GM21723 (cell line): ENCODE measurements around the gene ETV6.

ENCODE experiments used
- ATAC-seq: cut with Tn5 transposase; IDR thresholded peaks from one replicate; pipeline ENCODE4 v1.9.1; 2021; ENCODE audit warnings: mild to moderate bottlenecking, moderate library complexity; ENCODE audit not compliant: unreplicated experiment

ETV6 gene

DNA sequence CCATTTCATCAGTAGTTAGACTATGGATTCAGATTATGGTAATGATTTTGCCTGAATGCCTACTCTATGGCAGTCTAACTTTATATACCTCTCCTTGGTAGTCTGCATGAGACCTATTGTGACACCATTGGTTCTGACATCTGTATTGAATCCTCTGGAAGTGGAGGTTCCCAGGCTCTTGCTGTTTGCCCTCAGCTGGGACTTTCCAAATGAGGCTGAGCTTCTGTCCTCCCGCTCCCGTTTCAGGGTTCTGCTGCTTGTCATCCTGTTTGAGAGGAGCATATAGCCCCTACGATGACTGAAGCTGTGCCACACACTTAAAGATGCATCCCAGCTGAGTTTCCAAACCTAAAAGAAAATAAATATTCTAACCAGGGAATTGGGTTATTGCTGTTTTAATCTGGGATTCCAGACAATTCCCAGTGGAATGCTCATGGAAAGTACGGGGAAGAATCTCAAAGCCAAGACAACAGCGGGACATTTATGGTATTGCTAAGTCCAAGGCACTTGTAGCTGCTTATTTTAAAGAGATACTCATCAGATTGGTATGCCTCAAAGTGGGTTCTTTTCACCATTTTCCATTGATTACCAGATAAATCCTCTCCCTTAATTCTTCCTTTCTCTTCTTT is 105.9 kb downstream of the ETV6 start:
- no peak for ATAC-seq

DNA sequence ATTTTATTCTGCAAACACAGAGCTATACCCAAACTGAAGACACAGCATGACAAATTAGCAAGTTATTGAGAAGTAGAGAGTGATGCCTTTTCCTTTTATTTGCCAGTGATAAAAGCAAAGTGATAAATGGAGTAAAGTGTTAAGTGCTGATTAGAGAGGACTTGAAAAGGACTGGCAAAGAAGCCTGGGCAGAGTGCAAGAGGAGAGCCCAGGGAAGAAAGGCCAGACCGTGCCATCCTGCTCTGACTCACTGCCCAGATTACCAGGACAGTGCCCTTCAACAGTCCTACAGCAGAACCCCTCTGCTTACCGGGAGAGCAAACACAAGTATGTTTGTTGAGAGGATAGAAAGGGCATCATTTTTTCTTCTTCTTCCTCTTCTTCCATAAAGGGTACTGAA is 106.5 kb downstream of the ETV6 start:
- no peak for ATAC-seq

DNA sequence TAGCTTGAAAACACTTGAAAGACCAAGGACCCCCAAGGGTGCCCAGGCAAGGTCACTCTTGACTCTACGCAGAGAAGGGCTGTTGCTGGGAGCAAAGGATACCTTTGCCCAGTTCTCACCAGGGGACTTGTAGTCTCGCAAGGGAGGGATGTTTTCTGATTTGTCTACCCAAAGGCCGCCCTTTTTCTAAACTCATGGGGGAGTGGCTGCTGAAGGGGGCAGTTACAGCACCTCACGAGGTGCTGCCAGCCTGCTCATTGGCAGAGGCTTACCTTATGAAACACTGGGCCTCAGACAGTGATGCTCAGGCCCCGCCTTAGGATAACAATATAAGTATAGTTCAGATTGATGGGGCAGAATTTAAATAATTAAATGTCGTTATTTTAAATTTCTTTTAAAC is 107.0 kb downstream of the ETV6 start:
- ATAC-seq, result no peak

DNA sequence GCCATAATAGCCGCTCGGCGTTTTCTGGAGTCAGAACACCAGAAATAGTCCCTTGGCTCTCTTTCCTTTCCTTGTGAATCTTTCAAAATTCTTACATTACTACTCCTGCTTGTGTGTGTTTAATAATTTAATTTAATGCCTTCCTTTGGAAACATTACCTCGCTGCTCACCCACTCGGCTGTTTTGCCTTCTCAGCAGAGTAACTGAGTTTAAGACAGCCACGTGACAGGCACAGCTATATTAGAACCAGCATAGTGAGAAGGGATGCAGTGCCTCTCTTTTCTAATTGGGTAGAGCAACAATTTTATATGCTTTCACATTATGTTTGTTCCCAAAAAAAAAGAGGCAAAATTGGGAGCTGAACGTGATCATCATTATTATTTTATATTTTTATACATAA is 107.6 kb downstream of the ETV6 start:
- ATAC-seq, result no peak

DNA sequence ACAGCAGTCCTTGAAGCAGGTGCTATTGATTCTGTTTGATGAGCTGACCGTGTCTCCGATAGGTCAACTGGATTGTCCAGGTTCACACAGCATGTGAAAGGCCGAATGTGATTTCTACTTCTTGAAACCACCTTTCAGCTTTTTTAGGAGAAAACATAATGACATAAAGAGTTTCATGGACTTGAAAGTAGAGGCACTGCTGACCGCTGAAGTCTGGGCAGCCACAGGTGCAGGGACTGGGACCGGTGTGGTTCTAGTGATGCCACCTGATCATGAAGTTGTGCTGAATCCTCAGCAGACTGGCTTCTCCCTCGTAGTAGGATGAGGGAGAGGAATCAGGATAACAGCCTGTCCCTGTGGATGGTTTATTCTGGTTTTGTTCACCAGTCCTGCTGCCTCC is 108.1 kb downstream of the ETV6 start:
- no peak for ATAC-seq

DNA sequence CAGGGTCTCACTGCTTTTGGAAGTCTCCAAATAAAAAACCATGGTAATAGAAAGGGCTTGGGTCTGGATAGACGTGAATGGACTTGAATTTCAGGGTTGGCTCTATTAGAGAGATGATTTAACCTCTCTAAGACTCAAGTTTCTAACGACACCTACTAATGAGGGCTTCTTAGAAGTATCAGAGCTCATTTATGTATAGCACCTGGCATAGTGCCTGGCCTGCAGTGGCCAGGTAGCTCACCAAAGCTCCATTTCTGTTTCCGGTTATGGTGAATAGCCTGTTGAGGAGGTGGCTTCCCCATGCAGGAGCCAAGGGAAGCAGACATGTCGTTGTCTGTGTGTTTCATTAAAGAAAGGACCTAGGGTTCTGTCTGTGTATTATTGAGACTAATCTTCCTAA is 108.6 kb downstream of the ETV6 start:
- ATAC-seq, result no peak

DNA sequence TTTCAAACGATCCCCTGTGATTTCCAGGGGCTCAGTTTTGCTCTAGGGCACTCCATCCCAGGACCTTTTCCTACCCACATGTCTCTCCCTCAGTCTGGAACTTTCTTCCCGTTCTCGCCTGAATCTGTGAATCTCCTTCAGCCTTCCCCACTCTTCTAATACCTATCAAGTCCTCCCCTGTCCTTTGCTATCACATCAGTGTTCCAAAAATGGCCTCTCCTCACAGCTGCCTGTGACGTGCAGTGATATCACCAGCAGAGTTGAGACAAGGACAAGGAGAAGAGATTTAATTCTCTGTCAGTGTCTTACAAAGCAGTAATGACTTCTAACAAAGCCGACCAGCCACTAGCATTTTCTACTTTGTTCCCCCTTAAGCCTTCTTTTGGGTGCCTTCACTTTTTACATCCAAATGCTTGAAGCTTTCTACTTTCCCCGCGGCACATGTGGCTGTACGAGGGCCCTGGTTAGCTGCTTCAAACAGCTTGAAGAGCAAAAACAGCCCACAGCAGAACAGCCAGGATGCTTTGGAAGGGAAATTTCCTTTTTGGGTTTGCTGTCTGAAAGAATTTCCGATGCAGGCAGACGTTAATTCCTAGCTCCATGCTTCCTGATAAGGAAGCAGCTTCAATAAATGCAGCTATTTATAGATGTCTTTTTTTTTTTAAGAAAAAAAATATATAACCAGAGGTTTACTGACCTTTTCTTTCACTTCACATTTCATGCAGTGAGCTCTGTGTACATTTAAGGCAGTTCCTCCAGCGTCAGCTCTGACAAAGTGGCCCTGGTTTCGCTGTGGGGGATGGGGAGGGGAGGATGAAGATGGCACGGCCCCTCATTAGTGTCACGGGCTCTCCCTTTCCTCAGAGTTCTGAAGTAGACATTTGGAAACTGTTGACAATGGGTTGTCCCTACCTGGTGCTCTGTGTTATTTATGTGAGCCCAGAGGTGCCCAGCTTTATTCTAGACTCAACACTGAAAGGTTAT is 109.3 kb downstream of the ETV6 start:
- peak; percentile 54 for ATAC-seq

DNA sequence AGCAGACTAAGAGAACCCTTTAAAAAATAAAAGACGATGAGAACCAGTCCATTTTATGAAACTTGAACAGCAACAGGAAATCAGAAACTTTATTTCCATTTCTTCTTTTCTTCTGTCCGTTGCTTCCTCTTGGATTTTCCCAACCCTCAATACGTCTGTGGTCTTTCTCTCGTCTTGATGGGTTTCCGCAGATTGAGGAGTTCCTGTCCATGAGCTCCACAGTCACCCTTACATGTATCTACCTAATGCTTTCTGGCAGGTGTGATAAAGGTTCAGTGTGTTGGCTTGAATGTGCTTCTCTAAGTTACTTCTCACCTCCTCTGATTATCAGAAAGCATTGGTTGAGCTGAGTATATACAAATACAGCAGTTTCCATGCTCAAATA is 110.0 kb downstream of the ETV6 start:
- no peak for ATAC-seq

DNA sequence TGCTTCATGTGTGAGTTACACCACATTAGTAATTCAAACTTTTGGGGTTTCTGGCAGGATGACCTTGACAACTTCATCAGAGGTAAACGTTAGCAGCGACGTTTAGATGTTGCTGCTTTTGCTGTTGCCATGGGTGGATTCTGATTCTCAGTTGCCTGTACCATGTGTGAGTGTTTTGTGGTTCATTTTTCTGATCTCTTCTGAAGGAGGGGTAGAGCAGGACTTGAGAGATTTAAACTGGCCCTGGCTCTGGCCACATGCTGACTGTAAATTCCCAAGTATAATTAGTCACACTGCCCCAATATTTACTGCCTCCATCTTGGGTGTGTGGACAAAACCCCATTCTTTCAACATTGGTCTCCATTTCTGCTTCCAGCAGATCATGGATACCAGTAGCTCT is 110.4 kb downstream of the ETV6 start:
- ATAC-seq, result no peak

DNA sequence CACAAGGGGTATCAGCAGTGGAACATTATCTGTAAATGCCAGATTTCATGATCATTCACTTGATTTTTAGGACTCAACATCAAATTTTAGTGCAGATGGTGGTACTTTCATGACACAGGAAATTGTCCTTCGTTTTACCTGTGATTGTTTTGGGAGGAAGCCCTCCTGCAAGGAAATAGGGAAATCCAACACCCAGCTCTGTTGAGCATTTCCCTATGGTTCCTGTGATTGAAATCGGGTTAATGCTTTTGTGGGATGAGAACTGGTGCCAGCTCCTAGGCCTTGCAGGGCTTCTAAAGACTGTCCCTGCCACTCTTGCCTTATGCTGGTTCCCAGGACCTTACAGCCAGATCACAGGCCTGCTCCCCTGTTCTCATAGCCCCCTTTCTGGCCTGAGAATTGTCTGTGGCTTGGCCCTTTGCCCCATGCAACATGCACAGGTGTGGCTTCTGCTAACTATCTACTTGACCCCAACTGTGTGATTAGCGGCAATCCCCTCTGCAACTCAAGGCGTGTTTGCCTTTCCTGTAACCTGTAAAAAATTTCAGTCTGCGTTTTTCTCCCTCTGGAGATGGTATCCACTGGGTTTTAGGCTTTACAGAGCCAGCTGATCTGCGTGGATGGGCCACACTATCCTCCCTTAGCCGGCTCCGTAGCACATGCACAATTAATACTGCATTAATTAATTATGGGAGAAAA is 112.5 kb downstream of the ETV6 start:
- peak; percentile 39 for ATAC-seq

DNA sequence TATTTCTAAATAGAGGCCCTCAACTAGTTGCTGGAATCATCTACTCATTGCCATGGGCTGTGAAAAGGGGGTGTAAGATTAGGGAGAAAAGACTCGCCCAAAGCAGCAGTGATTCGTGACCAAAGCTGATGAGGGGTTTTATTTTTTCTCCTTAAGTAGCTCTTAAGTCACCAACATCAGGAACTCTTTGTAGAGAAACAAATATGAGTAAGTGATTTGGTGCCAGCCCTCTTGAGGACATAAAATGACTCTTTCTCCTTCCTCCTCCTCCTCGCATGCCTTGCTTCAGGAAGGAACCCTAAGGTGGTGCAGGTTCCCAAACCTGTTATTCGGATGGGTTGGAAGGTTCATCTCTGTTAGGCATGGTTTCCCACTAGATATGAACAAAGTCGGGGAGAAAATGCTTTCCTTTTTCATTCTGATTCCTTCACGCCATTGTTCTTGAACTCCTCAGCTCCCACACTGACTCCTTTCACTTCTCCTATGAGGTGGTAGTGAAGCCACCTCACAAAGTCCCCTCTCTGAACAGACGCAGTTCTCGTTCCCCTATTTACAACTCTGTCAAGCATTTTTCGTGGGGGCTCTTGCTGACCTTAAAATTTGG is 113.4 kb downstream of the ETV6 start:
- ATAC-seq, result peak; percentile 26

DNA sequence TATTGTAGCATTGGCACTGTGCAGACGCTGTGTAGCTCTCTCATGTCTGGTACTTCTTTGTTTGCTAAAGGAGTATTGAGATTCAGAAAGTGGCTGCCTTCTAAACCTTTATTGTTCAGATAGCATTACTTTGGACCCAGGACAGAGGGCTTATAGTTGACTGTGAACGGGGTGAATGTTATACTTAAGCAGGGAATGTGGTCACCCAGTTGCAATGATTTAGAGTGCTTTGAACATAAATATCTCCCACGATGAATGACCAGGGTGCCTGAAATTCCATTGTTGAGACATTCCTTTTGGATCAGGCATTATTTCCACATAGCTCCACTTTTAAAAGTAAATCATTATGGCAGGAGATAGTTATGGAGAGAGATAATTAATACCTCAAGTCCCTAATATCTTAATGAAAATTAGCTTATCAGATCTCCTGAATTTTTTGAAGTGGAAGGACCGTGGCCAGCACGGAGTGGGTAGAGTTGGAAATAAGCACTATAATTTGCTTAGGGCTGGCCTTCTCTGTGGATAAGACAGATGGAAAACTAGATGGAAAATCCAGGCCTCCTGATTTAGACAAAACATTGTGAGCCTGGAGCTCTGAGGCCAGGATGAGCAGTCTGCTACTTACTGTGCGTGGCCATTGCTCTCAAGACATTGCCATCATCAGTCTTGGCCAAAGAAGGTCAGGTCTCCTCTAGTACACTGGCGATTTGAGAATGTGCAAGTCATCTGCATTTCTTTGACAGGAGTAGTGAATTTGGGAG is 114.5 kb downstream of the ETV6 start:
- no peak for ATAC-seq

DNA sequence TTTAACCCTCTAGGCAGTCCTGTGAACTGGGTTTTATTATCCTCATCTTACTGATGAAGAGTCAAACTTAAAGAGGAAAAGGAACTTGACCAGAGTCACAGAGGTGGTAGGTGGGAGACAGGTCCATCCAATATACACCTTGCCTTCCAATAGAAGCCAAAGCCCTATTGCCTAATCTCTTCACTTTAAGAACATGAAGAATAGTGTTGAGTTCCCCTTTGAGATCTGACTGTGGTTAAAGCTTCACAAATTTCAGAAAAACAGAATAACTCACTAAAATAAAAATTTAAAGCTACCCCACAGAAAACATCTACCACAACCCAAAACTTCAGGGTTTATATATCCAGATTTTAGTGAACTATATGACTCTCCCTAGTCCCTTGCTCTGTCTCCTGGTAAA is 115.4 kb downstream of the ETV6 start:
- no peak for ATAC-seq

DNA sequence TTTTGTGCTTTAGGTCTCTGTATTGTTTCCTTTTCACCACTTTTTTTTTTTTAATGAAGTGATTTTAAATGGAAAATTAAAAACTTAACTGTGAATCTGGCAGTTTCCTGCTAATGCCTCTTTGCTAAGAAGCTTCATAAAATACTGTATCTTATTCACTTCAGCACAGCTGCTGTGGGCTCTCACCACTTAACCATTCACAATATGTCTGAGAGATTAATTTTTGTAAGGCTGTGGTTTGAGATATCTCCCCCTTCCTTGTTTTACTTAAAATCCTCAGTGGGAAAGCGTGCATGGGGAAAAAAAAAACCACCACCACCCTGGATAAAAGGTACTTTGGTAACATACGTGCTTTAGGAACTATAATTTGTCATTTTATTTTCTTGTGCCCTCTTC is 115.9 kb downstream of the ETV6 start:
- ATAC-seq, result peak; percentile 28

DNA sequence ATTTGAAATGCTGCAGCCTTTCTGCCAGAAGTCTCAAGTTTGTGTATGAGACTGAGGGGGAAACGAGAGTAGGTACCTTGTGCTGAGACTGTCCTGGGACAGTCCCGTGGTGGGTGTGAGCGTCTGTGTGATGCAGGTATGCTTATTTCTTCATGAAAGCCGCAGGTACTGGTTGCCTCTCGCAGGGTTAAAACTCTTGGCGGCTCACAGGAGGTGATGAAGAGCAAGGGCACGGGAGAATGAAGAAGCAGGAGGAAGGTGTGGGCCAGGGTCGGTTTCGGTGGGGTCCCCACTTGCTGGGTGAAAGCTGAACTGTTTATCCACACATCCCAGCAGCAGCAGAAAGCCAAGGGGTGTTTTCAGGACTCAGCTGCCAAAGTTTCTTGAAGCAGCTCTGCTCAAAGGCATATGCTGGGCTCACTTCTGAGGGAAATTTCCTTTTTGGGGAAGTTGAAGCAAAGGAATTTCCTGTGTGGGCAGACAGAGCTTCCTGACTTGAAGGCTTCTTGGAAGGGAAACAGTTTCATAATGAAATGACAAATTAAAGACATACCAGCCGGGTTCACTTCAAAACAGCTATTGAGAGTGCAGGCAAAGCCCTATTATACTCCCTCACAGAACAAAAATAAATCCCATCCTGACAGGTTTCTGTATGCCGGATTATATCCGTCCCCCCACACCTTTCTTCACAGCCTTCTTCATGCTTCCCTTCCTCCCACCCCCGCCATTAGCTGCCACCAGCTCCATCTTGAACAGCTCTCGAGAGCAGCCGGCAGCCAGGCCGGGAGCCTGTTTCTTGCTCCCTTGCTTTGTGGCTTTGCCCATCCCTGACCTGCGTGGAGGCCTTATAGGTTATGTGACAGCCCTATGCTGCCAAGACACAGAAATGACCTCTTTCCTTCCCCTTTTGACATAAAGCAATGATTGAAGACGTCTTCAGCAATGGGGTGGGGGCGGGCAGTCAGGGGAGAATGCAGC is 116.6 kb downstream of the ETV6 start:
- ATAC-seq, result peak; percentile 71

DNA sequence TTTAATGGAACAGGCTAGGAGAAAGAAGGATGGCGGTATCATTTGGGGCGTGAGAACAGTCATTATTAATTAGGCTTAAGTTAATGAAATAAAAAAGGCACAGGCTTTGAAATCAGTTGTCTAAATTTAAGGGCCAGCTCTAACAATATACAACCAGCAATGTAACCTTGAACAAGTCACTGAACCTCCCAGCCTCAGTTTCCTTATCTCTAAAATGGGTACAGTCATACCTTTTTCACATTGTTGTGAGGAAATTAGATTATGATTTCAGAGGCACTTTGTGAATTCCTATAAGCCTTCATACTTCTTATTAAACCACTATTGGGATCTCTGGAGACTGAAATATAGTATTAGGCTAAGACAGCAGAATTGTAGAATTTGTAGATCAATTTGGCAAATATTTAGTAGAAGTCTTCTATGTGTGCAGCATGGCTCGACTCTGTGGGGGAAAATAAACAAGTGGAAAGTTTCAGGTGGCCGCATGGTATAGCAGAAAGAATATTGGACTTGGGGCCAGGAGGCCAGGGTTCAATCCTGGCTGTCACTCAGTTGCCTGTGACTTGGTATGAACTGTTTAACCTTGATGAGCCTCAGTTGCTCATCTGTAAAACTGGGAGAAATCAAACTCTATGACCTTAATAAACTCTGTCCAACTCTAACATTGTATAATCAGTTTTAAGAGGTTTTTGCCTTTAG is 117.7 kb downstream of the ETV6 start:
- ATAC-seq, result no peak

DNA sequence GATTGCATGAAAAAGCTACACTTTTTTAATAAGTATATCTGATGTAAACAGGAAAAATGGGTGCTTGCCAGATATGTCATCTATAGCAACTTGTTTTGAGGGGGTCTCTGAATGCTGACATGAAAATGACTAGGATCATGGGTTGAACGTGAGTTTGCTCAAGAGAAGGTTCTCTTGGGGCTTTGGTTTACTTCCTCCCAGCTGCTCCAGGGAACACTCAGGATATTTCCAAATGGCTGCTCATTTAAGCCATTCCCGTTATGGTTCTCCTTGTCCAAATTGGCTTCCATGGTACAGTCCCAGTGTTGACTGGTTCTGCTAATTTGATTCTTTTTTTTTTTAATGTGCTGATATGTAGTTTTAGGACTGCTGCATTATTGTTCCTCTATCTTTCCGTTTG is 118.3 kb downstream of the ETV6 start:
- no peak for ATAC-seq

DNA sequence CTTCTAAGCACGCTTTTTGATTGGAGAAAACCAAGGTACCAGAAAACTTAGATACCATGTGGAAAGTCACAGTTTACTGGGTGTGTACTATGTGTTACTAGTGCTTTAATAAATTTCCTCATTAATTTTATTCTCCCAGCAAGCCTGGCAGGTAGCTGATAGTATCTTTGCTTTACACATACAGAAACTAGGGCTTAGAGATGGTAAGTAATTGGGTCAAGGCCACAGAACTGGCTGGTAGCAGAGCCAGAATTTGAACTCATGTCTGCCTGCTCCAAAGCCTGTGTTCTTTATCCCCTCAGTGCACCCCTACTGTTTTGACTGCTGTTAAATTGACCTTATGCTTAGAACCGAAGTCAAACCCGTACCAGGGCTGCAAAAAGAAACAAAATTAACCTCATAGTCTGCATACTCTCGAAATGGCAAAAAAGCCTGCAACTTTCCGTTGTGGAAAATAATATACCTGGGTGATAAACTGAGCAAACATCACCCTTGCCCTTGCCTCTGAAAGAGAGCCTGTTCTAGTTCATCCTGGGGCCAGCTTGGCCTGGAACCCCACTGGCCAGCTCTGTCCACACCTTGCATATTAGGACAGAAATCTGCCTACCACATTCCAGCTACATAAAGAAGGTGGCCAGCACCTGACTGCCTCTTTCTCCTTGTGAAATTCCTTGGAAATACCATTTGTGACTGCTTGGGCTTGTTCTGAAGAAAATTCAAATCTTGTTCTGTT is 118.9 kb downstream of the ETV6 start:
- no peak for ATAC-seq
